Prostate gland (tissue), 2 donors: ENCODE results near the gene DOP1A.

Experiments
- POLR2A ChIP-seq: fragments of 450-650 bp; IDR thresholded peaks from one replicate; pipeline ENCODE4 v1.6.1; 2016; ENCODE audit warnings: antibody characterized with exemption, mild to moderate bottlenecking
- TF ChIP-seq, protein P1 (sequence below), 4 experiments: fragments of 200-600 bp in 2 of 4; fragments of 450-650 bp in 2 of 4; sonication (generic) in 2 of 4; IDR thresholded peaks; 1 replicate in 3 of 4; 2 replicates in 1 of 4; pipeline ENCODE4 v1.5.1; 2016 to 2019; ENCODE audit warnings: antibody characterized with exemption in 4 of 4, mild to moderate bottlenecking in 2 of 4, moderate library complexity in 2 of 4

DNA sequence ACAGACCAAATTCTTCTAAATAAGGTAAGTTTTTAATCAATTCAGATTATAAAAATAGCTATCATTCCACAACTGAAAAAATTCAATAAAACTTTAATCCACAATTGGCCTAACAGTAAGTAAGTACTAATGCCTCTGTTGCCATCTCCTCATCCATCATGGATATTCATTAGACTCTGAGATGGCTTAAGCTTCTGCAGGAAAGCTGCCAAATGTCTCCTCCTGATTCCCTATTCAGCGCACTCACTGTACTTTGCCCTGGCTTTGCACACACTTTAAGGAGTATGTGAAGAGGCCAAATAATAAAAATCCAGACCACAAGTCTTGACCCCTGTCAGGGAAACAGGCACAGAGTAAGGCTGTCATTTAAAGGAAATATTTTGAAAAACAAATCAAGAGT lies 102.0 kb downstream of the DOP1A start:
- TF ChIP-seq, protein P1, sequence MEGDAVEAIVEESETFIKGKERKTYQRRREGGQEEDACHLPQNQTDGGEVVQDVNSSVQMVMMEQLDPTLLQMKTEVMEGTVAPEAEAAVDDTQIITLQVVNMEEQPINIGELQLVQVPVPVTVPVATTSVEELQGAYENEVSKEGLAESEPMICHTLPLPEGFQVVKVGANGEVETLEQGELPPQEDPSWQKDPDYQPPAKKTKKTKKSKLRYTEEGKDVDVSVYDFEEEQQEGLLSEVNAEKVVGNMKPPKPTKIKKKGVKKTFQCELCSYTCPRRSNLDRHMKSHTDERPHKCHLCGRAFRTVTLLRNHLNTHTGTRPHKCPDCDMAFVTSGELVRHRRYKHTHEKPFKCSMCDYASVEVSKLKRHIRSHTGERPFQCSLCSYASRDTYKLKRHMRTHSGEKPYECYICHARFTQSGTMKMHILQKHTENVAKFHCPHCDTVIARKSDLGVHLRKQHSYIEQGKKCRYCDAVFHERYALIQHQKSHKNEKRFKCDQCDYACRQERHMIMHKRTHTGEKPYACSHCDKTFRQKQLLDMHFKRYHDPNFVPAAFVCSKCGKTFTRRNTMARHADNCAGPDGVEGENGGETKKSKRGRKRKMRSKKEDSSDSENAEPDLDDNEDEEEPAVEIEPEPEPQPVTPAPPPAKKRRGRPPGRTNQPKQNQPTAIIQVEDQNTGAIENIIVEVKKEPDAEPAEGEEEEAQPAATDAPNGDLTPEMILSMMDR (IDR thresholded peaks at IDR 0.05): no peak
- no peak for TF ChIP-seq POLR2A
